Measurements from ENCODE around the gene TPRN. TPM values are rescaled to one million over a fixed set of nuclear protein-coding genes. Genes with fewer than 3 reads are reported as not detected.

The TPRN gene
- total and polyA plus RNA-seq, 2 experiments from 2014 or later: 6.4 to 29.2 TPM

DNA sequence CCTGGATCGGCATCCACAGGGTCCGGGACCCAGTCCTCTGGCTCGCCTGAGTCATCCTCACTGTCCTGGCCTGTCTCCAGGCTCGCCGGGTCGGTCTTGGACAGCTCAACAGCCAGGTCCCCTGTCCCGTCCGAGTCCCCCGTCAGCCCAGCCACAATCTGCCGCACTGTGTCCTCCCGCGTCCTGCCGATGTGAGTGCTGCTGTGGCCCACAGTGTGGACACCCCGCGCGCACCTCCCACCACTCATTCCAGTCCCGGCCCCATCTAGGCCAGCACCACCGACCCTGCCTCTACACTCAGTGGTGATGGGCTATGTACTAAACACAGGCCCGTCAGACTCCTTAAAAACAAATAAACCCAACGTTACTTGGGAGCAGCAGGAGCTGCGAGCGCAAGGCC is 18.9 kb downstream of the TPRN start:
- no peak for TF ChIP-seq NANOG (IDR thresholded peaks at IDR 0.05; ENCODE audit: borderline replicate concordance)
- peaks cover 4% of the 10 kb centered on the region for H3K79me2 ChIP-seq (replicated peaks; ENCODE audit: insufficient read depth)
- H3K4me2 ChIP-seq: no peak overlapping the region
- H3K36me3 ChIP-seq (ENCODE audit: insufficient read depth): no peaks in the 10 kb centered on the region
- no peaks in the 10 kb centered on the region for H3K4me1 ChIP-seq (ENCODE audit: insufficient read depth)
- H2AFZ ChIP-seq: no peak overlapping the region
- H3K27ac ChIP-seq (ENCODE audit: low read depth): no peak overlapping the region
- Mint-ChIP-seq H3K4me1 (no peaks in the 10 kb centered on the region; the same call in 2 of the 3 replicates), H3K36me3 (ENCODE audit: low read depth) (peaks cover 25% of the 10 kb centered on the region), H3K4me3 (no peak overlapping the region; the same call in 2 of the 3 replicates), H3K9me3 (no peaks in the 10 kb centered on the region), H3K27ac (no peak overlapping the region), H3K27me3 (ENCODE audit: insufficient read depth, low read depth, poor library complexity) (peaks cover 4% of the 10 kb centered on the region)
- H3F3A ChIP-seq (replicated peaks; ENCODE audit: low read depth): peaks cover 4% of the 10 kb centered on the region; the same call in 1 of the 2 replicates
- DNase-seq (ENCODE audit: low spot score): no peak
- no peaks in the 10 kb centered on the region for H4K20me1 ChIP-seq (replicated peaks; ENCODE audit: insufficient read depth)
- no peak overlapping the region for H3K4me3 ChIP-seq
- H3K27me3 ChIP-seq (ENCODE audit: insufficient read depth): no peaks in the 10 kb centered on the region
- no peak for ATAC-seq
- no peaks in the 10 kb centered on the region for H3K9me2 ChIP-seq (ENCODE audit: insufficient read depth)

DNA sequence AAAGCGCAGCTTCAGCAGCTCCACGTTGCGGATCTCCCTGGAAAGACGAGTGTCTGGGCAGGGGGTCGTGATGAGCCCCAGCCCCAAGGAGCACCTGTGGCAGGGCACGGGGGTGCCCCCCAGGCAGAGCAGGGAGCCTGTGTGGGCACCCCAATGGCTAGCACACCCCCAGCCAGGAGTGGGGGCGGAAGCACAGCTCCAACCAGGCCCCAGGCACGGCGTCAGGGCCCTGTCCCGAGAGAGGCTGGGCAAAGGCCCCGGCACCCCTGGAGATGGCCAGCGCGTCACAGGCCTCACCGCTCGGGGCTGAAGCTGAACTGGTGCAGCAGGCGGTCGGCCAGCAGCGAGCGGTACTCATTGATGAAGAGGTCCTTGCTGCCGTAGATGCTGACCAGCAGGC is 20.1 kb downstream of the TPRN start:
- no peak overlapping the region for H3K27ac ChIP-seq (ENCODE audit: low read depth)
- no peaks in the 10 kb centered on the region; the same call in 1 of the 3 replicates for H3K4me1 Mint-ChIP-seq
- H3K9me2 ChIP-seq (ENCODE audit: insufficient read depth): no peaks in the 10 kb centered on the region
- H3K4me3 Mint-ChIP-seq: no peak overlapping the region
- ATAC-seq (no peak), DNase-seq (ENCODE audit: low spot score) (no peak)
- H4K20me1 ChIP-seq (replicated peaks; ENCODE audit: insufficient read depth): no peaks in the 10 kb centered on the region
- no peaks in the 10 kb centered on the region for H3K36me3 ChIP-seq (ENCODE audit: insufficient read depth)
- no peaks in the 10 kb centered on the region for H3K4me1 ChIP-seq (ENCODE audit: insufficient read depth)
- H3K27me3 Mint-ChIP-seq (ENCODE audit: insufficient read depth, low read depth, poor library complexity): peaks cover 3% of the 10 kb centered on the region
- no peak overlapping the region for H2AFZ ChIP-seq
- no peak overlapping the region for H3K4me3 ChIP-seq
- TF ChIP-seq, protein P1, sequence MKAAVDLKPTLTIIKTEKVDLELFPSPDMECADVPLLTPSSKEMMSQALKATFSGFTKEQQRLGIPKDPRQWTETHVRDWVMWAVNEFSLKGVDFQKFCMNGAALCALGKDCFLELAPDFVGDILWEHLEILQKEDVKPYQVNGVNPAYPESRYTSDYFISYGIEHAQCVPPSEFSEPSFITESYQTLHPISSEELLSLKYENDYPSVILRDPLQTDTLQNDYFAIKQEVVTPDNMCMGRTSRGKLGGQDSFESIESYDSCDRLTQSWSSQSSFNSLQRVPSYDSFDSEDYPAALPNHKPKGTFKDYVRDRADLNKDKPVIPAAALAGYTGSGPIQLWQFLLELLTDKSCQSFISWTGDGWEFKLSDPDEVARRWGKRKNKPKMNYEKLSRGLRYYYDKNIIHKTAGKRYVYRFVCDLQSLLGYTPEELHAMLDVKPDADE (IDR thresholded peaks at IDR 0.05): no peak
- TF ChIP-seq, protein P2, sequence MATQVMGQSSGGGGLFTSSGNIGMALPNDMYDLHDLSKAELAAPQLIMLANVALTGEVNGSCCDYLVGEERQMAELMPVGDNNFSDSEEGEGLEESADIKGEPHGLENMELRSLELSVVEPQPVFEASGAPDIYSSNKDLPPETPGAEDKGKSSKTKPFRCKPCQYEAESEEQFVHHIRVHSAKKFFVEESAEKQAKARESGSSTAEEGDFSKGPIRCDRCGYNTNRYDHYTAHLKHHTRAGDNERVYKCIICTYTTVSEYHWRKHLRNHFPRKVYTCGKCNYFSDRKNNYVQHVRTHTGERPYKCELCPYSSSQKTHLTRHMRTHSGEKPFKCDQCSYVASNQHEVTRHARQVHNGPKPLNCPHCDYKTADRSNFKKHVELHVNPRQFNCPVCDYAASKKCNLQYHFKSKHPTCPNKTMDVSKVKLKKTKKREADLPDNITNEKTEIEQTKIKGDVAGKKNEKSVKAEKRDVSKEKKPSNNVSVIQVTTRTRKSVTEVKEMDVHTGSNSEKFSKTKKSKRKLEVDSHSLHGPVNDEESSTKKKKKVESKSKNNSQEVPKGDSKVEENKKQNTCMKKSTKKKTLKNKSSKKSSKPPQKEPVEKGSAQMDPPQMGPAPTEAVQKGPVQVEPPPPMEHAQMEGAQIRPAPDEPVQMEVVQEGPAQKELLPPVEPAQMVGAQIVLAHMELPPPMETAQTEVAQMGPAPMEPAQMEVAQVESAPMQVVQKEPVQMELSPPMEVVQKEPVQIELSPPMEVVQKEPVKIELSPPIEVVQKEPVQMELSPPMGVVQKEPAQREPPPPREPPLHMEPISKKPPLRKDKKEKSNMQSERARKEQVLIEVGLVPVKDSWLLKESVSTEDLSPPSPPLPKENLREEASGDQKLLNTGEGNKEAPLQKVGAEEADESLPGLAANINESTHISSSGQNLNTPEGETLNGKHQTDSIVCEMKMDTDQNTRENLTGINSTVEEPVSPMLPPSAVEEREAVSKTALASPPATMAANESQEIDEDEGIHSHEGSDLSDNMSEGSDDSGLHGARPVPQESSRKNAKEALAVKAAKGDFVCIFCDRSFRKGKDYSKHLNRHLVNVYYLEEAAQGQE (IDR thresholded peaks at IDR 0.05; ENCODE audit: unreplicated experiment): no peak
- no peak for TF ChIP-seq STAT1 (IDR thresholded peaks at IDR 0.05; ENCODE audit: unreplicated experiment)
- TF ChIP-seq ZNF331 (CRISPR knock-in tag; IDR thresholded peaks at IDR 0.05; ENCODE audit: low read depth): no peak
- TF ChIP-seq NANOG (IDR thresholded peaks at IDR 0.05; ENCODE audit: borderline replicate concordance): no peak
- TF ChIP-seq EZH2 (IDR thresholded peaks at IDR 0.05; ENCODE audit: low read depth, unreplicated experiment): no peak
- TF ChIP-seq CREB1 (CRISPR knock-in tag; IDR thresholded peaks at IDR 0.05; ENCODE audit: low read depth): no peak
- H3K79me2 ChIP-seq (replicated peaks; ENCODE audit: insufficient read depth): no peaks in the 10 kb centered on the region
- no peaks in the 10 kb centered on the region for H3K27me3 ChIP-seq (ENCODE audit: insufficient read depth)
- no peak overlapping the region for H3K4me2 ChIP-seq
- H3K36me3 Mint-ChIP-seq (ENCODE audit: low read depth): peaks cover 25% of the 10 kb centered on the region
- H3K27ac Mint-ChIP-seq: no peak overlapping the region
- H3K9me3 Mint-ChIP-seq: no peaks in the 10 kb centered on the region
- peaks cover 7% of the 10 kb centered on the region; the same call in 1 of the 2 replicates for H3F3A ChIP-seq (replicated peaks; ENCODE audit: low read depth)

Measured in GM23338 (cell line).